ENCODE data around the gene SPPL2B. TPM values are rescaled to one million over a fixed set of nuclear protein-coding genes. Genes with fewer than 3 reads are reported as not detected.
"Not testable (repeated sequence)": the region's sequence is repeated elsewhere in the genome, so short reads cannot be mapped to it uniquely, and the experiment has no call there.

The SPPL2B gene
- total RNA-seq, 1 experiment from 2014 or later, result 76.0 TPM

GRCh38 chr19:2345076-2345475, 16.6 kb downstream of the SPPL2B start:
- intact Hi-C loops (cut with micrococcal nuclease; ENCODE audit: unreplicated experiment), result no loop called here

DNA sequence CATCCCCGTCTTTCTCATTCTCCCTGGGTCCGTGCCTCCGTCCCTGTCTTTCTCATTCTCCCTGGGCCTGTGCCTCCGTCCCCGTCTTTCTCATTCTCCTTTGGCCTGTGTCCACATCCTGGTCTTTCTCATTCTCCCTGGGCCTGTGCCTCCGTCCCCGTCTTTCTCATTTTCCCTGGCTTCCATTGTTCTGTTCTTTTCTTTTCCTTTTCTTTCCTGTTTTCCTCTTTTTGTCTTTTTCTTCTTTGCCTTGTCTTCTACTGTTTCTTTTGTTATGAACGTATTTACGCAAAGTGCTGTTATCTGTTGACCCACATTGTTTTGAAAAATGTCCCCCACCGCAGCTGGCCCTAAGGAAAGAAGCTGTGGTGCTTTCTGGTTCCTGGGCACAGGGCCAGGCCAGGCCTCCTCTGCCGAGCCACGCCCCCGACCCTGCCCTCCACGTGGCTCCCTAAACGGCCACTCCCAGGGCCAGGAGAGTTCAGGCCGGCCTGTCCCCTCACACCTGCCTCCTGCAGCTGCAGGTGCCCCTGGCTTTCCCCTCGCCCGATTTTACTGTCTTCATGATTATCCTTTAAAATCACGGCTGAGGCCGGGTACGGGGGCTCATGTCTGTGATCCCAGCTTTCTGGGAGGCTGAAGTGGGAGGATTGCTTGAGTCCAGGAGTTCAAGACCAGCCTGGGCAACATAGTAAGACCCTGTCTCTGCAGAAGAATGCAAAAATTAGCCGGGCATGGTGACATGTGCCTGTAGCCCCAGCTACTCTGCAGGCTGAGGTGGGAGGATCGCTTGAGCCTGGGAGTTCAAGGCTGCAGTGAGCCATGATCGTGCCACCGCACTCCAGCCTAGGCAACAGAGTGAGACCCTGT, 17.5 kb downstream of the SPPL2B start:
- Histone ChIP-seq H3K27ac (ENCODE audit: low read length) (no peak overlapping the region), H3K27me3 (ENCODE audit: control insufficient read depth, insufficient read depth, low read length) (no peaks in the 10 kb centered on the region), H3K4me3 (ENCODE audit: low read depth in 2 of 2, low read length in 2 of 2) (no peak overlapping the region), H3K36me3 (ENCODE audit: control insufficient read depth, insufficient read depth, low read length) (no peaks in the 10 kb centered on the region), H3K9me3 (ENCODE audit: control insufficient read depth, insufficient read depth, low read depth, low read length) (no peaks in the 10 kb centered on the region), H3K4me1 (ENCODE audit: control insufficient read depth, insufficient read depth, low read length) (no peaks in the 10 kb centered on the region)
- in situ Hi-C loops (cut with HindIII; ENCODE audit: low pct_unique_long_range_greater_than_20kb, low sequenced_read_pairs), result no loop called here
- POLR2A ChIA-PET, result no interaction called here
- TF ChIP-seq TCF7L2 (IDR thresholded peaks at IDR 0.05; ENCODE audit: low read depth, low read length) (no peak), SIN3A (IDR thresholded peaks at IDR 0.05; ENCODE audit: borderline replicate concordance, insufficient read depth, low read depth, low read length) (no peak), POLR2AphosphoS5 (IDR thresholded peaks at IDR 0.05; ENCODE audit: low read depth, low read length) (no peak)
- TF ChIP-seq, protein P1, sequence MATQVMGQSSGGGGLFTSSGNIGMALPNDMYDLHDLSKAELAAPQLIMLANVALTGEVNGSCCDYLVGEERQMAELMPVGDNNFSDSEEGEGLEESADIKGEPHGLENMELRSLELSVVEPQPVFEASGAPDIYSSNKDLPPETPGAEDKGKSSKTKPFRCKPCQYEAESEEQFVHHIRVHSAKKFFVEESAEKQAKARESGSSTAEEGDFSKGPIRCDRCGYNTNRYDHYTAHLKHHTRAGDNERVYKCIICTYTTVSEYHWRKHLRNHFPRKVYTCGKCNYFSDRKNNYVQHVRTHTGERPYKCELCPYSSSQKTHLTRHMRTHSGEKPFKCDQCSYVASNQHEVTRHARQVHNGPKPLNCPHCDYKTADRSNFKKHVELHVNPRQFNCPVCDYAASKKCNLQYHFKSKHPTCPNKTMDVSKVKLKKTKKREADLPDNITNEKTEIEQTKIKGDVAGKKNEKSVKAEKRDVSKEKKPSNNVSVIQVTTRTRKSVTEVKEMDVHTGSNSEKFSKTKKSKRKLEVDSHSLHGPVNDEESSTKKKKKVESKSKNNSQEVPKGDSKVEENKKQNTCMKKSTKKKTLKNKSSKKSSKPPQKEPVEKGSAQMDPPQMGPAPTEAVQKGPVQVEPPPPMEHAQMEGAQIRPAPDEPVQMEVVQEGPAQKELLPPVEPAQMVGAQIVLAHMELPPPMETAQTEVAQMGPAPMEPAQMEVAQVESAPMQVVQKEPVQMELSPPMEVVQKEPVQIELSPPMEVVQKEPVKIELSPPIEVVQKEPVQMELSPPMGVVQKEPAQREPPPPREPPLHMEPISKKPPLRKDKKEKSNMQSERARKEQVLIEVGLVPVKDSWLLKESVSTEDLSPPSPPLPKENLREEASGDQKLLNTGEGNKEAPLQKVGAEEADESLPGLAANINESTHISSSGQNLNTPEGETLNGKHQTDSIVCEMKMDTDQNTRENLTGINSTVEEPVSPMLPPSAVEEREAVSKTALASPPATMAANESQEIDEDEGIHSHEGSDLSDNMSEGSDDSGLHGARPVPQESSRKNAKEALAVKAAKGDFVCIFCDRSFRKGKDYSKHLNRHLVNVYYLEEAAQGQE (IDR thresholded peaks at IDR 0.05; ENCODE audit: insufficient read depth in 1 of 2, low read depth in 2 of 2, low read length in 1 of 2), result no peak
- TF ChIP-seq, protein P2, sequence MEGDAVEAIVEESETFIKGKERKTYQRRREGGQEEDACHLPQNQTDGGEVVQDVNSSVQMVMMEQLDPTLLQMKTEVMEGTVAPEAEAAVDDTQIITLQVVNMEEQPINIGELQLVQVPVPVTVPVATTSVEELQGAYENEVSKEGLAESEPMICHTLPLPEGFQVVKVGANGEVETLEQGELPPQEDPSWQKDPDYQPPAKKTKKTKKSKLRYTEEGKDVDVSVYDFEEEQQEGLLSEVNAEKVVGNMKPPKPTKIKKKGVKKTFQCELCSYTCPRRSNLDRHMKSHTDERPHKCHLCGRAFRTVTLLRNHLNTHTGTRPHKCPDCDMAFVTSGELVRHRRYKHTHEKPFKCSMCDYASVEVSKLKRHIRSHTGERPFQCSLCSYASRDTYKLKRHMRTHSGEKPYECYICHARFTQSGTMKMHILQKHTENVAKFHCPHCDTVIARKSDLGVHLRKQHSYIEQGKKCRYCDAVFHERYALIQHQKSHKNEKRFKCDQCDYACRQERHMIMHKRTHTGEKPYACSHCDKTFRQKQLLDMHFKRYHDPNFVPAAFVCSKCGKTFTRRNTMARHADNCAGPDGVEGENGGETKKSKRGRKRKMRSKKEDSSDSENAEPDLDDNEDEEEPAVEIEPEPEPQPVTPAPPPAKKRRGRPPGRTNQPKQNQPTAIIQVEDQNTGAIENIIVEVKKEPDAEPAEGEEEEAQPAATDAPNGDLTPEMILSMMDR (IDR thresholded peaks at IDR 0.05), result no peak
- CTCF ChIA-PET, result no interaction called here
- ATAC-seq (no peak), DNase-seq (ENCODE audit: low read depth, low spot score) (no peak)
- intact Hi-C loops (cut with micrococcal nuclease; ENCODE audit: unreplicated experiment), result no loop called here
- BruUV-seq (replicated peaks), result TSS peak; percentile 55

More at GRCh38 chr19:2345076-2345475, 16.6 kb downstream of the SPPL2B start:
- POLR2A ChIA-PET, result no interaction called here
- TF ChIP-seq, protein P1 (IDR thresholded peaks at IDR 0.05; ENCODE audit: insufficient read depth in 1 of 2, low read depth in 2 of 2, low read length in 1 of 2), result no peak
- TF ChIP-seq SIN3A (IDR thresholded peaks at IDR 0.05; ENCODE audit: borderline replicate concordance, insufficient read depth, low read depth, low read length) (no peak), POLR2AphosphoS5 (IDR thresholded peaks at IDR 0.05; ENCODE audit: low read depth, low read length) (no peak), TCF7L2 (IDR thresholded peaks at IDR 0.05; ENCODE audit: low read depth, low read length) (no peak)
- TF ChIP-seq, protein P2 (IDR thresholded peaks at IDR 0.05), result no peak
- Histone ChIP-seq H3K27ac (ENCODE audit: low read length) (no peak overlapping the region), H3K9me3 (ENCODE audit: control insufficient read depth, insufficient read depth, low read depth, low read length) (no peaks in the 10 kb centered on the region), H3K4me3 (ENCODE audit: low read depth in 2 of 2, low read length in 2 of 2) (no peak overlapping the region), H3K27me3 (ENCODE audit: control insufficient read depth, insufficient read depth, low read length) (no peaks in the 10 kb centered on the region), H3K36me3 (ENCODE audit: control insufficient read depth, insufficient read depth, low read length) (no peaks in the 10 kb centered on the region), H3K4me1 (ENCODE audit: control insufficient read depth, insufficient read depth, low read length) (no peaks in the 10 kb centered on the region)
- no peak for ATAC-seq
- DNase-seq (ENCODE audit: low read depth, low spot score), result no peak
- no TSS peak for BruUV-seq (replicated peaks)
- CTCF ChIA-PET, result no interaction called here
- in situ Hi-C loops (cut with HindIII; ENCODE audit: low pct_unique_long_range_greater_than_20kb, low sequenced_read_pairs), result no loop called here

DNA sequence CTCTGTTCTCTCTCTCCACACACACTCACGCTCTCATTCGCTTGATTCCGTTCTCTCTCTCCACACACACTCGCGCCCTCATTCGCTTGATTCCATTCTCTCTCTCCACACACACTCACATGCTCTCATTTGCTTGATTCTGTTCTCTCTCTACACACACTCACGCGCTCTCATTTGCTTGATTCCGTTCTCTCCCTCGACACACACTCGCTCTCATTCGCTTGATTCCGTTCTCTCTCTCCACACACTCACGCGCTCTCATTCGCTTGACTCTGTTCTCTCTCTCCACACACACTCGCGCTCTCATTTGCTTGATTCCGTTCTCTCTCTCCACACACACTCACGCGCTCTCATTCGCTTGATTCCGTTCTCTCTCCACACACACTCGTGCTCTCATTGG, 21.3 kb downstream of the SPPL2B start:
- H3K36me3 ChIP-seq (ENCODE audit: control insufficient read depth, insufficient read depth, low read length); CTCF ChIA-PET; intact Hi-C loops (cut with micrococcal nuclease; ENCODE audit: unreplicated experiment); H3K4me1 ChIP-seq (ENCODE audit: control insufficient read depth, insufficient read depth, low read length); H3K4me3 ChIP-seq (ENCODE audit: low read depth in 2 of 2, low read length in 2 of 2); BruUV-seq (replicated peaks); H3K9me3 ChIP-seq (ENCODE audit: control insufficient read depth, insufficient read depth, low read depth, low read length); H3K27ac ChIP-seq (ENCODE audit: low read length); POLR2A ChIA-PET; in situ Hi-C loops (cut with HindIII; ENCODE audit: low pct_unique_long_range_greater_than_20kb, low sequenced_read_pairs); H3K27me3 ChIP-seq (ENCODE audit: control insufficient read depth, insufficient read depth, low read length); DNase-seq (ENCODE audit: low read depth, low spot score); ATAC-seq: not testable (repeated sequence)

Data from Panc1 (cell line).